ENCODE data around the gene ANKHD1. TPM values are rescaled to one million over a fixed set of nuclear protein-coding genes. Genes with fewer than 3 reads are reported as not detected.

ANKHD1 gene
- total and polyA plus RNA-seq, 9 of the 15 experiments (the other 6 are each of a cell fraction or from before 2014, with no cell fraction given) = 38.9 to 138 (median 78.7) TPM

- TF ChIP-seq, protein P1, sequence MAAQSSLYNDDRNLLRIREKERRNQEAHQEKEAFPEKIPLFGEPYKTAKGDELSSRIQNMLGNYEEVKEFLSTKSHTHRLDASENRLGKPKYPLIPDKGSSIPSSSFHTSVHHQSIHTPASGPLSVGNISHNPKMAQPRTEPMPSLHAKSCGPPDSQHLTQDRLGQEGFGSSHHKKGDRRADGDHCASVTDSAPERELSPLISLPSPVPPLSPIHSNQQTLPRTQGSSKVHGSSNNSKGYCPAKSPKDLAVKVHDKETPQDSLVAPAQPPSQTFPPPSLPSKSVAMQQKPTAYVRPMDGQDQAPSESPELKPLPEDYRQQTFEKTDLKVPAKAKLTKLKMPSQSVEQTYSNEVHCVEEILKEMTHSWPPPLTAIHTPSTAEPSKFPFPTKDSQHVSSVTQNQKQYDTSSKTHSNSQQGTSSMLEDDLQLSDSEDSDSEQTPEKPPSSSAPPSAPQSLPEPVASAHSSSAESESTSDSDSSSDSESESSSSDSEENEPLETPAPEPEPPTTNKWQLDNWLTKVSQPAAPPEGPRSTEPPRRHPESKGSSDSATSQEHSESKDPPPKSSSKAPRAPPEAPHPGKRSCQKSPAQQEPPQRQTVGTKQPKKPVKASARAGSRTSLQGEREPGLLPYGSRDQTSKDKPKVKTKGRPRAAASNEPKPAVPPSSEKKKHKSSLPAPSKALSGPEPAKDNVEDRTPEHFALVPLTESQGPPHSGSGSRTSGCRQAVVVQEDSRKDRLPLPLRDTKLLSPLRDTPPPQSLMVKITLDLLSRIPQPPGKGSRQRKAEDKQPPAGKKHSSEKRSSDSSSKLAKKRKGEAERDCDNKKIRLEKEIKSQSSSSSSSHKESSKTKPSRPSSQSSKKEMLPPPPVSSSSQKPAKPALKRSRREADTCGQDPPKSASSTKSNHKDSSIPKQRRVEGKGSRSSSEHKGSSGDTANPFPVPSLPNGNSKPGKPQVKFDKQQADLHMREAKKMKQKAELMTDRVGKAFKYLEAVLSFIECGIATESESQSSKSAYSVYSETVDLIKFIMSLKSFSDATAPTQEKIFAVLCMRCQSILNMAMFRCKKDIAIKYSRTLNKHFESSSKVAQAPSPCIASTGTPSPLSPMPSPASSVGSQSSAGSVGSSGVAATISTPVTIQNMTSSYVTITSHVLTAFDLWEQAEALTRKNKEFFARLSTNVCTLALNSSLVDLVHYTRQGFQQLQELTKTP (IDR thresholded peaks at IDR 0.05; ENCODE audit: low read depth in 1 of 2, partially characterized antibody in 2 of 2) = peak in 1 of 2 experiments; percentile 28
- TF ChIP-seq SFPQ (IDR thresholded peaks at IDR 0.05; ENCODE audit: low read depth, low read length) (no peak), ZNF318 (IDR thresholded peaks at IDR 0.05; ENCODE audit: borderline replicate concordance in 1 of 2, low read depth in 1 of 2) (no peak), CHD4 (IDR thresholded peaks at IDR 0.05; ENCODE audit: insufficient read depth, insufficient replicate concordance, low read depth, low read length, poor library complexity, severe bottlenecking) (no peak), KLF1 (tag; IDR thresholded peaks at IDR 0.05) (no peak), ZNF165 (CRISPR knock-in tag; IDR thresholded peaks at IDR 0.05; ENCODE audit: borderline replicate concordance) (no peak), SNIP1 (IDR thresholded peaks at IDR 0.05; ENCODE audit: low read depth) (no peak), ZKSCAN8 (CRISPR knock-in tag; IDR thresholded peaks at IDR 0.05) (no peak), YBX1 (IDR thresholded peaks at IDR 0.05) (no peak), HMG20A (CRISPR knock-in tag; conservative IDR thresholded peaks at IDR 0.05) (no peak), ELF2 (CRISPR knock-in tag; IDR thresholded peaks at IDR 0.05) (no peak), ZSCAN32 (CRISPR knock-in tag; IDR thresholded peaks at IDR 0.05) (no peak)
Observed at GRCh38 chr5:140402258-140403074, 833 bp downstream of the ANKHD1 start (continued).
